Measurements from ENCODE around the gene RPL37A.

GRCh38 chr2:216549926-216550690, 51.5 kb downstream of the RPL37A start:
- TF ChIP-seq MAX (IDR thresholded peaks at IDR 0.05) (no peak), TEAD4 (IDR thresholded peaks at IDR 0.05) (no peak), NFIC (IDR thresholded peaks at IDR 0.05) (no peak), RAD21 (IDR thresholded peaks at IDR 0.05; ENCODE audit: low read depth) (no peak), EP300 (IDR thresholded peaks at IDR 0.05; ENCODE audit: borderline replicate concordance) (no peak), CEBPB (IDR thresholded peaks at IDR 0.05) (no peak), TAF1 (IDR thresholded peaks at IDR 0.05; ENCODE audit: low read depth) (no peak)

All from Ishikawa (cell line).